CD4-positive, alpha-beta T cell (primary cell): ENCODE results near the gene CABP2. TPM values are rescaled to one million over a fixed set of nuclear protein-coding genes. Genes with fewer than 3 reads are reported as not detected.
A peak's percentile ranks its signal among the peaks of the same experiment; 100 is the strongest.

ENCODE experiments used
- ATAC-seq: fragments of 200-7000 bp; cut with Tn5 transposase; one replicate; pipeline ENCODE4 v1.10.0; 2022; ENCODE audit warnings: mild to moderate bottlenecking; ENCODE audit not compliant: poor library complexity
- CTCF ChIA-PET: fragments of 350-600 bp; sonication (Branson Sonifier 250); formaldehyde crosslinking; loops from one replicate; lab custom pipeline; 2021; ENCODE audit warnings: antibody characterized with exemption, inconsistent platforms; lab: Charles Lee
- POLR2A ChIA-PET: fragments of 350-600 bp; sonication (Branson Sonifier 250); formaldehyde crosslinking; loops from one replicate; lab custom pipeline; 2021; ENCODE audit warnings: antibody characterized with exemption, inconsistent platforms; lab: Charles Lee
- DNase-seq, 14 experiments: peaks; one replicate each; pipeline ENCODE4 v3.0.0-alpha.2; 2013 to 2020; ENCODE audit warnings: mixed read lengths in 2 of 14
- H3K27ac ChIP-seq, 2 donors: one replicate each; pipeline versions ENCODE4 v1.5.1 to v1.7.0; 2013; ENCODE audit warnings: low read length in 2 of 2, low read depth in 1 of 2, mild to moderate bottlenecking in 1 of 2
- H3K27me3 ChIP-seq, 2 experiments: 1 replicate in 1 of 2; 2 replicates in 1 of 2; pipeline versions ENCODE4 v1.6.1 to v1.7.0; 2013; ENCODE audit warnings: low read length in 2 of 2, control low read depth in 1 of 2, mild to moderate bottlenecking in 1 of 2, moderate library complexity in 1 of 2; ENCODE audit not compliant: insufficient read depth in 2 of 2, control insufficient read depth in 1 of 2
- H3K36me3 ChIP-seq: one replicate; pipeline ENCODE4 v1.6.1; 2013; ENCODE audit warnings: low read length, control low read depth; ENCODE audit not compliant: insufficient read depth
- H3K4me1 ChIP-seq: one replicate; pipeline ENCODE4 v1.6.1; 2013; ENCODE audit warnings: low read length, control low read depth; ENCODE audit not compliant: insufficient read depth
- H3K4me3 ChIP-seq: one replicate; pipeline ENCODE4 v1.5.1; 2013; ENCODE audit warnings: mild to moderate bottlenecking, low read length, moderate library complexity
- H3K9me3 ChIP-seq, 2 experiments: 1 replicate in 1 of 2; 2 replicates in 1 of 2; pipeline versions ENCODE4 v1.6.1 to v1.7.0; 2013; ENCODE audit warnings: low read length in 2 of 2, mild to moderate bottlenecking in 2 of 2, control low read depth in 1 of 2, moderate library complexity in 1 of 2; ENCODE audit not compliant: control insufficient read depth in 1 of 2, insufficient read depth in 1 of 2
- H3K27ac Mint-ChIP-seq: one replicate; pipeline ENCODE4 v1.8.0; 2020; ENCODE audit warnings: mixed read lengths
- H3K27me3 Mint-ChIP-seq: one replicate; pipeline ENCODE4 v1.8.0; 2021; ENCODE audit warnings: mixed read lengths
- H3K36me3 Mint-ChIP-seq: one replicate; pipeline ENCODE4 v1.8.0; 2021; ENCODE audit warnings: low read depth, mixed read lengths
- H3K4me1 Mint-ChIP-seq: one replicate; pipeline ENCODE4 v1.8.0; 2021; ENCODE audit warnings: low read depth, mixed read lengths
- H3K4me3 Mint-ChIP-seq: one replicate; pipeline ENCODE4 v1.8.0; 2020; ENCODE audit warnings: mild to moderate bottlenecking, mixed read lengths
- H3K9me3 Mint-ChIP-seq: one replicate; pipeline ENCODE4 v1.8.0; 2020; ENCODE audit warnings: mixed read lengths
- intact Hi-C, 2 experiments: fragments of 100-400 bp; cut with DNase I in 1 of 2; cut with micrococcal nuclease in 1 of 2; formaldehyde crosslinking; loops; one replicate each; pipeline versions ENCODE4 v1.15.1 to v1.9.0; 2023 to 2025; cut with DNase I, micrococcal nuclease
- microRNA-seq: library from miRNA; unstranded; fragments of <30 nt; microRNA quantifications from one replicate; pipeline ENCODE4 v1.2.0, GENCODE V29; 2021; ENCODE audit warnings: borderline microRNAs expressed, borderline replicate concordance
- total RNA-seq, 174 experiments: library from RNA in 2 of 174; stranded (reverse) in 2 of 174; gene quantifications; one replicate each; pipeline ENCODE4 v1.2.3 and lab custom pipeline; 2021 to 2026
- TF ChIP-seq, protein P1 (sequence below): fragments of 200-600 bp; IDR thresholded peaks from one replicate; pipeline ENCODE4 v1.8.0; 2022; ENCODE audit warnings: antibody characterized with exemption, mild to moderate bottlenecking

The CABP2 gene
- total RNA-seq, 2 experiments from 2014 or later = not detected

- ChIA-PET POLR2A (no interaction called here), CTCF (no interaction called here)
- intact Hi-C loops = no loop called here
- Mint-ChIP-seq H3K36me3 (no peaks in the 10 kb centered on the region), H3K4me1 (peaks cover 11% of the 10 kb centered on the region), H3K27me3 (no peaks in the 10 kb centered on the region), H3K9me3 (no peaks in the 10 kb centered on the region), H3K27ac (no peak overlapping the region), H3K4me3 (no peak overlapping the region)
- TF ChIP-seq, protein P1, sequence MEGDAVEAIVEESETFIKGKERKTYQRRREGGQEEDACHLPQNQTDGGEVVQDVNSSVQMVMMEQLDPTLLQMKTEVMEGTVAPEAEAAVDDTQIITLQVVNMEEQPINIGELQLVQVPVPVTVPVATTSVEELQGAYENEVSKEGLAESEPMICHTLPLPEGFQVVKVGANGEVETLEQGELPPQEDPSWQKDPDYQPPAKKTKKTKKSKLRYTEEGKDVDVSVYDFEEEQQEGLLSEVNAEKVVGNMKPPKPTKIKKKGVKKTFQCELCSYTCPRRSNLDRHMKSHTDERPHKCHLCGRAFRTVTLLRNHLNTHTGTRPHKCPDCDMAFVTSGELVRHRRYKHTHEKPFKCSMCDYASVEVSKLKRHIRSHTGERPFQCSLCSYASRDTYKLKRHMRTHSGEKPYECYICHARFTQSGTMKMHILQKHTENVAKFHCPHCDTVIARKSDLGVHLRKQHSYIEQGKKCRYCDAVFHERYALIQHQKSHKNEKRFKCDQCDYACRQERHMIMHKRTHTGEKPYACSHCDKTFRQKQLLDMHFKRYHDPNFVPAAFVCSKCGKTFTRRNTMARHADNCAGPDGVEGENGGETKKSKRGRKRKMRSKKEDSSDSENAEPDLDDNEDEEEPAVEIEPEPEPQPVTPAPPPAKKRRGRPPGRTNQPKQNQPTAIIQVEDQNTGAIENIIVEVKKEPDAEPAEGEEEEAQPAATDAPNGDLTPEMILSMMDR = no peak
- DNase-seq (no peak), ATAC-seq (no peak)
- Histone ChIP-seq H3K36me3 (no peaks in the 10 kb centered on the region), H3K27ac (no peak overlapping the region), H3K4me1 (peaks cover 19% of the 10 kb centered on the region), H3K27me3 (no peaks in the 10 kb centered on the region), H3K9me3 (no peaks in the 10 kb centered on the region), H3K4me3 (no peak overlapping the region)
These were observed 50.4 kb downstream of the CABP2 start for GRCh38 chr11:67472882-67473281.

DNA sequence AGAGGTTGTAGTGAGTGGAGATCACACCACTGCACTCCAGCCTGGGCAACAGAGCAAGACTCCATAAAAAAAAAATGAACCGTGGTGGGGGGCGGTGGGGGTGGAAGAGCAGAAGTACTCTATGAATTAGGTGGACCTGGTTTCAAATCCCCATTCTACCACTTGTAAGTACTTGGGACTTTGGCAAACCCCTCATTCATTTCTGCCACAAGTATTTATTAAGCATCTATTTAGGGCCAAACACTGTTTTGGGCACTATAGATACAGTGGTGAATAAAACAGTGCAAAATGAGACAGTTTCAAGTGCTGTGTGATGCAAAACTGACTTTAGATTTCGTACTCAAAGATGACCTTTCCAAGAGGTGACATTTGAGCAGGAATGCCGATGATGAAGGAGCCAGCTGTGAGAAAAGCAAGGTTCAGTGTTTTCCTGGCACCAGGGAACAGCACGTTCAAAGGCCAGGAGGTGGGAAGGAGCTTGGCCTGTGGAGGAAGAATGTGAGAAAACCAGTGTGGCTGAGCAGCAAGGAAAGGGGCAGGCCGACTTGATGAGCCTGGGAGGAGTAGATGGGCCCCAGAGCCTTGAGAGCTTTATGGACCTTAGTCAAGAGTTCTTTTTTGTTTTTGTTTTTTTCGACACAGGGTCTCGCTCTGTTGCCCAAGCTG is 52.8 kb downstream of the CABP2 start:
- ChIA-PET POLR2A (interaction anchor here (2.7 to 8.5 kb wide), 4 partner anchors 14 to 69 kb away, joined by 24 to 131 read pairs (median 66); partner anchors contain the start of genes AIP, PPP1CA, PTPRCAP and TBC1D10C), CTCF (interaction anchor here (1.9 to 3.0 kb wide), 3 partner anchors 32 to 69 kb away, joined by 8 to 28 read pairs (median 11); partner anchors contain the start of genes PITPNM1 and PPP1CA)
- ATAC-seq = no peak
- Histone ChIP-seq H3K4me1 (peaks cover 43% of the 10 kb centered on the region), H3K27me3 (no peaks in the 10 kb centered on the region), H3K27ac (no peak overlapping the region), H3K36me3 (peaks cover 6% of the 10 kb centered on the region), H3K4me3 (no peak overlapping the region), H3K9me3 (no peaks in the 10 kb centered on the region)
- H3K36me3 Mint-ChIP-seq = no peaks in the 10 kb centered on the region
- intact Hi-C loops = no loop called here
- peak overlapping the region; percentile 84 for H3K27ac Mint-ChIP-seq
- DNase-seq = no peak
- peaks cover 28% of the 10 kb centered on the region for H3K4me1 Mint-ChIP-seq
- H3K9me3 Mint-ChIP-seq = no peaks in the 10 kb centered on the region
- H3K27me3 Mint-ChIP-seq = no peaks in the 10 kb centered on the region
- peak overlapping the region; percentile 86 for H3K4me3 Mint-ChIP-seq
- TF ChIP-seq, protein P1 = no peak

DNA sequence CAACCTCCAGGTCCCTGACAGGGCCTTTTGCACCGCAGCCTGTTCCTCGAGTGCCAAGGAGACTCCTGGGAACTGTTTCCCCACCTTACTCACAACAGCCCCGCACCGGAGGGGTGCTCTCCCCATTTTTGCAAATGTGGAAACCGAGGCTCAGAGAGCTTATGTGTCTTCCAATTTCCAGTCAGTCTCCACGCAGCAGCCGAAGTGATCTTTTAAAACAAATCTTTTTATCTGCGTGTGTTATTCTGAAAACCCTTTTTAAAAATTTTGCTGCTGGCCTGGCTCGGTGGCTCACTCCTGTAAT is 53.8 kb downstream of the CABP2 start:
- Mint-ChIP-seq H3K4me3 (peak overlapping the region; percentile 86), H3K27me3 (no peaks in the 10 kb centered on the region), H3K4me1 (peaks cover 39% of the 10 kb centered on the region), H3K36me3 (no peaks in the 10 kb centered on the region), H3K9me3 (no peaks in the 10 kb centered on the region), H3K27ac (peak overlapping the region; percentile 84)
- DNase-seq (no peak), ATAC-seq (no peak)
- Histone ChIP-seq H3K9me3 (no peaks in the 10 kb centered on the region), H3K4me3 (peak overlapping the region; percentile 83), H3K36me3 (peaks cover 6% of the 10 kb centered on the region), H3K4me1 (peaks cover 52% of the 10 kb centered on the region), H3K27ac (peak overlapping the region; percentile 66 to 77), H3K27me3 (no peaks in the 10 kb centered on the region)
- intact Hi-C loops = loop anchor here (1.0 to 5.0 kb wide), 10 partner anchors 13 to 78 kb away; partner anchors contain the start of genes CARNS1 (in 1 of the 2), PPP1CA (in 1 of the 2), PTPRCAP (in 1 of the 2) and RAD9A (in 1 of the 2)
- TF ChIP-seq, protein P1 = no peak
- ChIA-PET POLR2A (interaction anchor here (0.8 to 8.5 kb wide), 14 partner anchors 15 to 117 kb away, joined by 3 to 131 read pairs (median 12); partner anchors contain the start of genes AIP, PITPNM1, PPP1CA and PTPRCAP), CTCF (interaction anchor here (0.7 to 3.0 kb wide), 11 partner anchors 11 to 118 kb away, joined by 3 to 28 read pairs (median 4); partner anchors contain the start of genes PITPNM1, PPP1CA, RAD9A and TBC1D10C)

Small RNA genes within 50 kb of the gene (microRNA-seq; reads per million reads assigned to microRNA genes)
- gene MIR6752 = 1.2 reads per million

Other genes starting within 250 kb of the CABP2 start
- 100 to 1,000 TPM; 160 to 161 TPM for gene ANKRD13D, start 234.1 kb downstream of the CABP2 start, total RNA-seq
- gene SSH3, start 219.9 kb downstream of the CABP2 start, total RNA-seq = 1 to 10 TPM; 8.5 to 8.8 TPM
- gene POLD4, start 169.9 kb downstream of the CABP2 start, total RNA-seq = 10 to 100 TPM; 31.7 to 39.5 TPM
- gene CLCF1, start 149.8 kb downstream of the CABP2 start, total RNA-seq = 1 to 10 TPM; 6.0 to 6.9 TPM
- gene RAD9A, start 131.5 kb downstream of the CABP2 start, total RNA-seq = 10 to 100 TPM; 19.3 to 20.3 TPM
- 10 to 100 TPM; 42.0 to 45.5 TPM for gene PPP1CA, start 121.6 kb downstream of the CABP2 start, total RNA-seq
- 100 to 1,000 TPM; 205 to 212 TPM for gene TBC1D10C, start 119.4 kb downstream of the CABP2 start, total RNA-seq
- 1 to 10 TPM; 9.9 to 10.0 TPM for gene CARNS1, start 107.8 kb downstream of the CABP2 start, total RNA-seq
- 10 to 100 TPM; 69.3 to 72.0 TPM for gene RPS6KB2, start 95.0 kb downstream of the CABP2 start, total RNA-seq
- gene PTPRCAP, start 85.8 kb downstream of the CABP2 start, total RNA-seq = 100 to 1,000 TPM; 129 to 134 TPM
- gene CORO1B, start 80.0 kb downstream of the CABP2 start, total RNA-seq = 10 to 100 TPM; 25.8 to 30.2 TPM
- gene GPR152, start 70.7 kb downstream of the CABP2 start, total RNA-seq = not detected
- 1 to 10 TPM; 7.5 to 8.5 TPM for gene CABP4, start 68.1 kb downstream of the CABP2 start, total RNA-seq
- gene TMEM134, start 54.2 kb downstream of the CABP2 start, total RNA-seq = 10 to 100 TPM; 49.9 to 52.4 TPM
- 100 to 1,000 TPM; 115 to 117 TPM for gene AIP, start 40.4 kb downstream of the CABP2 start, total RNA-seq
- gene PITPNM1, start 18.1 kb downstream of the CABP2 start, total RNA-seq = 10 to 100 TPM; 90.0 to 94.8 TPM
- gene CDK2AP2, start 15.3 kb downstream of the CABP2 start, total RNA-seq = 10 to 100 TPM; 19.5 to 22.0 TPM
- 10 to 100 TPM; 60.1 to 62.8 TPM for gene GSTP1, start 60.4 kb upstream of the CABP2 start, total RNA-seq
- gene NDUFV1, start 83.5 kb upstream of the CABP2 start, total RNA-seq = 100 to 1,000 TPM; 223 to 224 TPM
- gene NUDT8, start 106.5 kb upstream of the CABP2 start, total RNA-seq = 1 to 10 TPM in 1 of 2 experiments, under 1 TPM in 1; 0.92 to 1.4 TPM
- not detected for gene TBX10, start 116.3 kb upstream of the CABP2 start, total RNA-seq
- under 1 TPM; 0.30 to 0.36 TPM for gene ACY3, start 127.3 kb upstream of the CABP2 start, total RNA-seq
- not detected for gene ALDH3B2, start 151.2 kb upstream of the CABP2 start, total RNA-seq